IgD-negative memory B cell (primary cell): ENCODE data around the gene IPP. TPM values are rescaled to one million over a fixed set of nuclear protein-coding genes. Genes with fewer than 3 reads are reported as not detected.

Experiments
- H3K27ac Mint-ChIP-seq, 3 donors: one replicate each; pipeline ENCODE4 v1.8.0; 2020 to 2022; ENCODE audit warnings: mild to moderate bottlenecking in 3 of 3, mixed read lengths in 3 of 3, moderate library complexity in 1 of 3
- H3K27me3 Mint-ChIP-seq: one replicate; pipeline ENCODE4 v1.8.0; 2021; ENCODE audit warnings: mixed read lengths
- H3K36me3 Mint-ChIP-seq: one replicate; pipeline ENCODE4 v1.8.0; 2020; ENCODE audit warnings: mild to moderate bottlenecking, mixed read lengths
- H3K4me1 Mint-ChIP-seq, 3 donors: one replicate each; pipeline ENCODE4 v1.8.0; 2020 to 2022; ENCODE audit warnings: mixed read lengths in 3 of 3, mild to moderate bottlenecking in 1 of 3
- H3K4me3 Mint-ChIP-seq, 4 donors: one replicate each; pipeline ENCODE4 v1.8.0; 2020 to 2022; ENCODE audit warnings: mild to moderate bottlenecking in 4 of 4, mixed read lengths in 4 of 4, moderate library complexity in 3 of 4
- H3K9me3 Mint-ChIP-seq, 3 donors: one replicate each; pipeline ENCODE4 v1.8.0; 2020 to 2021; ENCODE audit warnings: mixed read lengths in 3 of 3, mild to moderate bottlenecking in 1 of 3
- polyA plus RNA-seq: library from polyadenylated mRNA; unstranded; fragments of 300-500 nt; fragmentation: Illumina TruSeq; gene quantifications from one replicate; pipeline ENCODE4 v1.2.3, GENCODE V29; 2021

IPP gene
- polyA plus RNA-seq: 11.0 TPM

GRCh38 chr1:45750298-45751038, at the start of gene IPP:
Gene IPP, minus strand, starts transcription at chr1:45750653. Its CDS starts 4,242 bp downstream, at chr1:45746411.
- Mint-ChIP-seq H3K4me3 (peak within 1 kb of the TSS; percentile 95 to 100 (median 96)), H3K9me3 (no peaks in the 10 kb centered on the region), H3K27me3 (peaks cover 1% of the 10 kb centered on the region), H3K27ac (peak within 1 kb of the TSS; percentile 95 to 100 (median 99)), H3K36me3 (peaks cover 3% of the 10 kb centered on the region), H3K4me1 (peaks cover 11 to 24% (median 14%) of the 10 kb centered on the region in 3 donors)

- peaks cover 0 to 5% (median 0%) of the 10 kb centered on the region in 3 donors for H3K4me1 Mint-ChIP-seq
- peaks cover 9% of the 10 kb centered on the region for H3K27me3 Mint-ChIP-seq
- H3K36me3 Mint-ChIP-seq: no peaks in the 10 kb centered on the region
- no peaks in the 10 kb centered on the region for H3K9me3 Mint-ChIP-seq
- no peak overlapping the region for H3K27ac Mint-ChIP-seq
- no peak overlapping the region for H3K4me3 Mint-ChIP-seq
Observed at GRCh38 chr1:45796946-45797345, 46.5 kb upstream of the IPP start.

GRCh38 chr1:45796381-45796780, 45.9 kb upstream of the IPP start:
- Mint-ChIP-seq H3K9me3 (no peaks in the 10 kb centered on the region), H3K27me3 (peaks cover 9% of the 10 kb centered on the region), H3K4me3 (no peak overlapping the region), H3K27ac (no peak overlapping the region), H3K4me1 (peaks cover 0 to 5% (median 0%) of the 10 kb centered on the region in 3 donors), H3K36me3 (no peaks in the 10 kb centered on the region)

GRCh38 chr1:45793942-45794604, 43.6 kb upstream of the IPP start:
- Mint-ChIP-seq H3K9me3 (no peaks in the 10 kb centered on the region), H3K4me1 (peaks cover 0 to 5% (median 0%) of the 10 kb centered on the region in 3 donors), H3K27me3 (peaks cover 9% of the 10 kb centered on the region), H3K27ac (peak overlapping the region in 1 of 3 donors; percentile 77), H3K4me3 (no peak overlapping the region), H3K36me3 (no peaks in the 10 kb centered on the region)

GRCh38 chr1:45792744-45793143, 42.3 kb upstream of the IPP start:
- no peak overlapping the region for H3K27ac Mint-ChIP-seq

GRCh38 chr1:45789601-45790000, 39.1 kb upstream of the IPP start:
- H3K9me3 Mint-ChIP-seq: no peaks in the 10 kb centered on the region

More at GRCh38 chr1:45792744-45793143, 42.3 kb upstream of the IPP start:
- Mint-ChIP-seq H3K36me3 (no peaks in the 10 kb centered on the region), H3K4me1 (peaks cover 3 to 9% (median 3%) of the 10 kb centered on the region in 3 donors), H3K9me3 (no peaks in the 10 kb centered on the region), H3K4me3 (no peak overlapping the region), H3K27me3 (peaks cover 14% of the 10 kb centered on the region)

GRCh38 chr1:45787905-45788304, 37.5 kb upstream of the IPP start:
- Mint-ChIP-seq H3K27ac (peak overlapping the region in 1 of 3 donors; percentile 58), H3K9me3 (no peaks in the 10 kb centered on the region), H3K4me3 (no peak overlapping the region), H3K36me3 (no peaks in the 10 kb centered on the region), H3K27me3 (peaks cover 12% of the 10 kb centered on the region), H3K4me1 (peaks cover 5 to 11% (median 11%) of the 10 kb centered on the region in 3 donors)

More at GRCh38 chr1:45789601-45790000, 39.1 kb upstream of the IPP start:
- H3K4me1 Mint-ChIP-seq: peaks cover 5 to 16% (median 11%) of the 10 kb centered on the region in 3 donors
- H3K27ac Mint-ChIP-seq: peak overlapping the region in 1 of 3 donors; percentile 23
- no peaks in the 10 kb centered on the region for H3K36me3 Mint-ChIP-seq
- H3K4me3 Mint-ChIP-seq: no peak overlapping the region
- H3K27me3 Mint-ChIP-seq: peaks cover 17% of the 10 kb centered on the region

GRCh38 chr1:45785583-45785982, 35.1 kb upstream of the IPP start:
- no peaks in the 10 kb centered on the region for H3K9me3 Mint-ChIP-seq
- H3K27ac Mint-ChIP-seq: no peak overlapping the region
- H3K4me1 Mint-ChIP-seq: peaks cover 5 to 11% (median 11%) of the 10 kb centered on the region in 3 donors
- H3K27me3 Mint-ChIP-seq: peaks cover 11% of the 10 kb centered on the region
- peak overlapping the region in 1 of 4 donors; percentile 10 for H3K4me3 Mint-ChIP-seq
- peaks cover 1% of the 10 kb centered on the region for H3K36me3 Mint-ChIP-seq

- Mint-ChIP-seq H3K9me3 (no peaks in the 10 kb centered on the region), H3K27me3 (no peaks in the 10 kb centered on the region), H3K27ac (no peak overlapping the region), H3K36me3 (no peaks in the 10 kb centered on the region), H3K4me1 (no peaks in the 10 kb centered on the region), H3K4me3 (no peak overlapping the region)
Observed at GRCh38 chr1:45775794-45776193, 25.3 kb upstream of the IPP start.

- Mint-ChIP-seq H3K4me3 (no peak overlapping the region), H3K27ac (no peak overlapping the region), H3K27me3 (peaks cover 1% of the 10 kb centered on the region), H3K36me3 (no peaks in the 10 kb centered on the region), H3K9me3 (no peaks in the 10 kb centered on the region), H3K4me1 (no peaks in the 10 kb centered on the region)
Observed at GRCh38 chr1:45772971-45773370, 22.5 kb upstream of the IPP start.

GRCh38 chr1:45769261-45769932, 18.9 kb upstream of the IPP start:
- no peak overlapping the region for H3K27ac Mint-ChIP-seq

GRCh38 chr1:45767035-45767434, 16.6 kb upstream of the IPP start:
- H3K27me3 Mint-ChIP-seq: peaks cover 2% of the 10 kb centered on the region
- no peaks in the 10 kb centered on the region for H3K4me1 Mint-ChIP-seq
- peaks cover 0 to 2% (median 0%) of the 10 kb centered on the region in 3 donors for H3K9me3 Mint-ChIP-seq
- H3K4me3 Mint-ChIP-seq: no peak overlapping the region
- no peak overlapping the region for H3K27ac Mint-ChIP-seq
- no peaks in the 10 kb centered on the region for H3K36me3 Mint-ChIP-seq

More at GRCh38 chr1:45769261-45769932, 18.9 kb upstream of the IPP start:
- H3K4me1 Mint-ChIP-seq: no peaks in the 10 kb centered on the region
- H3K4me3 Mint-ChIP-seq: no peak overlapping the region
- H3K36me3 Mint-ChIP-seq: no peaks in the 10 kb centered on the region
- peaks cover 1% of the 10 kb centered on the region for H3K27me3 Mint-ChIP-seq
- H3K9me3 Mint-ChIP-seq: no peaks in the 10 kb centered on the region

- no peaks in the 10 kb centered on the region for H3K4me1 Mint-ChIP-seq
- H3K27ac Mint-ChIP-seq: no peak overlapping the region
- H3K27me3 Mint-ChIP-seq: peaks cover 5% of the 10 kb centered on the region
- H3K36me3 Mint-ChIP-seq: no peaks in the 10 kb centered on the region
- H3K9me3 Mint-ChIP-seq: peaks cover 0 to 2% (median 0%) of the 10 kb centered on the region in 3 donors
- H3K4me3 Mint-ChIP-seq: no peak overlapping the region
Observed at GRCh38 chr1:45765999-45766792, 15.7 kb upstream of the IPP start.

- peaks cover 0 to 2% (median 2%) of the 10 kb centered on the region in 3 donors for H3K9me3 Mint-ChIP-seq
- peaks cover 11% of the 10 kb centered on the region for H3K27me3 Mint-ChIP-seq
- H3K27ac Mint-ChIP-seq: no peak overlapping the region
- no peak overlapping the region for H3K4me3 Mint-ChIP-seq
- H3K36me3 Mint-ChIP-seq: no peaks in the 10 kb centered on the region
- H3K4me1 Mint-ChIP-seq: no peaks in the 10 kb centered on the region
Observed at GRCh38 chr1:45762291-45762690, 11.8 kb upstream of the IPP start.
